ENCODE data around the gene SLC38A10.

DNA sequence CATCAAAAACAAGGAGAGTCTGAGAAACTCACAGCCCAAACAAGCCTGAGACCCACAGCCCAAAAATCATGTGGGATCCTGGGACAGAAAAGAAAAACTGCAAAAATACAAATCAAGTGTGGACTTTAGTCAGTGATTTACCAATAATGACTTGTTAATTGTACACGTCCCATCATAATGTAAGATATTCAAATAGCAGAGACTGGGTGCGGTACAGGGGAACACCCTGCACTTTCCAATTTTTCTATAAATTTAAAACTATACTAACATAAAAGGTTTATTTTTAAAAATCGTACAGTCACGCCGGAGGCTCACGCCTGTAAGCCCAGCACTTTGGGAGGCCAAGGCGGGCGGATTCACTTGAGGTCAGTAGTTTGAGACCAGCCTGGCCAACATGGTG lies 81.1 kb downstream of the SLC38A10 start:
- TF ChIP-seq, protein P1, sequence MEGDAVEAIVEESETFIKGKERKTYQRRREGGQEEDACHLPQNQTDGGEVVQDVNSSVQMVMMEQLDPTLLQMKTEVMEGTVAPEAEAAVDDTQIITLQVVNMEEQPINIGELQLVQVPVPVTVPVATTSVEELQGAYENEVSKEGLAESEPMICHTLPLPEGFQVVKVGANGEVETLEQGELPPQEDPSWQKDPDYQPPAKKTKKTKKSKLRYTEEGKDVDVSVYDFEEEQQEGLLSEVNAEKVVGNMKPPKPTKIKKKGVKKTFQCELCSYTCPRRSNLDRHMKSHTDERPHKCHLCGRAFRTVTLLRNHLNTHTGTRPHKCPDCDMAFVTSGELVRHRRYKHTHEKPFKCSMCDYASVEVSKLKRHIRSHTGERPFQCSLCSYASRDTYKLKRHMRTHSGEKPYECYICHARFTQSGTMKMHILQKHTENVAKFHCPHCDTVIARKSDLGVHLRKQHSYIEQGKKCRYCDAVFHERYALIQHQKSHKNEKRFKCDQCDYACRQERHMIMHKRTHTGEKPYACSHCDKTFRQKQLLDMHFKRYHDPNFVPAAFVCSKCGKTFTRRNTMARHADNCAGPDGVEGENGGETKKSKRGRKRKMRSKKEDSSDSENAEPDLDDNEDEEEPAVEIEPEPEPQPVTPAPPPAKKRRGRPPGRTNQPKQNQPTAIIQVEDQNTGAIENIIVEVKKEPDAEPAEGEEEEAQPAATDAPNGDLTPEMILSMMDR (conservative IDR thresholded peaks at IDR 0.05; ENCODE audit: low read length), result no peak
- no peak for TF ChIP-seq EZH2phosphoT487 (IDR thresholded peaks at IDR 0.05; ENCODE audit: borderline replicate concordance, low read depth, low read length)

All from OCI-LY7 (cell line).